SU-DHL-6 (cell line): ENCODE results near the gene KRT84.

Experiments
- EZH2phosphoT487 ChIP-seq: fragments of 200-600 bp; sonication (generic), shearing (Covaris generic); conservative IDR thresholded peaks from 2 replicates; pipeline ENCODE4 v1.6.1; 2018; ENCODE audit warnings: mild to moderate bottlenecking, antibody characterized with exemption, low read length, moderate library complexity, mixed read lengths
- TF ChIP-seq, protein P1 (sequence below): fragments of 200-600 bp; sonication (generic); IDR thresholded peaks from one replicate; pipeline ENCODE4 v1.5.1; 2017; ENCODE audit warnings: antibody characterized with exemption, mild to moderate bottlenecking, low read length, moderate library complexity; ENCODE audit not compliant: insufficient read depth, poor library complexity, severe bottlenecking

- TF ChIP-seq, protein P1, sequence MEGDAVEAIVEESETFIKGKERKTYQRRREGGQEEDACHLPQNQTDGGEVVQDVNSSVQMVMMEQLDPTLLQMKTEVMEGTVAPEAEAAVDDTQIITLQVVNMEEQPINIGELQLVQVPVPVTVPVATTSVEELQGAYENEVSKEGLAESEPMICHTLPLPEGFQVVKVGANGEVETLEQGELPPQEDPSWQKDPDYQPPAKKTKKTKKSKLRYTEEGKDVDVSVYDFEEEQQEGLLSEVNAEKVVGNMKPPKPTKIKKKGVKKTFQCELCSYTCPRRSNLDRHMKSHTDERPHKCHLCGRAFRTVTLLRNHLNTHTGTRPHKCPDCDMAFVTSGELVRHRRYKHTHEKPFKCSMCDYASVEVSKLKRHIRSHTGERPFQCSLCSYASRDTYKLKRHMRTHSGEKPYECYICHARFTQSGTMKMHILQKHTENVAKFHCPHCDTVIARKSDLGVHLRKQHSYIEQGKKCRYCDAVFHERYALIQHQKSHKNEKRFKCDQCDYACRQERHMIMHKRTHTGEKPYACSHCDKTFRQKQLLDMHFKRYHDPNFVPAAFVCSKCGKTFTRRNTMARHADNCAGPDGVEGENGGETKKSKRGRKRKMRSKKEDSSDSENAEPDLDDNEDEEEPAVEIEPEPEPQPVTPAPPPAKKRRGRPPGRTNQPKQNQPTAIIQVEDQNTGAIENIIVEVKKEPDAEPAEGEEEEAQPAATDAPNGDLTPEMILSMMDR = no peak
- no peak for TF ChIP-seq EZH2phosphoT487
Observed at GRCh38 chr12:52363111-52363679, 22.3 kb downstream of the KRT84 start.
